HG02759 (cell line): ENCODE results near the gene LACRT.
"Not testable (repeated sequence)": the region's sequence is repeated elsewhere in the genome, so short reads cannot be mapped to it uniquely, and the experiment has no call there.

Experiments
- ATAC-seq: cut with Tn5 transposase; IDR thresholded peaks from one replicate; pipeline ENCODE4 v1.9.1; 2021; ENCODE audit warnings: mild to moderate bottlenecking, moderate library complexity; ENCODE audit not compliant: unreplicated experiment

Gene LACRT

DNA sequence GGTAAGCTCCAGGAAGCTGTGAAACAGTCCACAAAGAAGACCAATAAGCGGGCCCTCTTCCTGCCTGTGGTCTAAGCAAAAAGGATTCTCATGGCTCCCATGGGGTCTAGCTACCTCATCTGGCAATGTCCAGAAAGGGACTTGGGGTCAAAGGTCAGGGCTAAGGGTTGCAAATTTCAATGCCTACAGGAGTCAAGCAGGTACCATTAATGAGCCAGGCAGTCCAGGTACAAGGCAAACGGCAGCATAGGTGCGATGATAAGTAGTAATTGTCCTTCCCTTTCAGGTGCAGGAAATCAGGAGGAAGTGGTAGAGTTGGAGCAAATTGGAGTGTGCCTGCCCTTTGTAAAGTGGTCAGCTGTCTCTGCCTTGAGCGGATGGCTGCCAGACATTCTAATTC lies 6.4 kb upstream of the LACRT start:
- no peak for ATAC-seq

DNA sequence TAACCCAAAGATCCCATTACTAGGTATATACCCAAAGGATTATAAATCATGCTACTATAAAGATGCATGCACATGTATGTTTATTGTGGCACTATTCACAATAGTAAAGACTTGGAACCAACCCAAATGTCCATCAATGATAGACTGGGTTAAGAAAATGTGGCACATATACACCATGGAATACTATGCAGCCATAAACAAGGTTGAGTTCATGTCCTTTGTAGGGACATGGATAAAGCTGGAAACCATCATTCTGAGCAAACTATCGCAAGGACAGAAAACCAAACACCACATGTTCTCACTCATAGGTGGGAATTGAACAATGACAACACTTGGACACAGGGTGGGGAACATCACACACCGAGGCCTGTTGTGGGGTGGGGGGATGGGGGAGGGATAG lies 4.4 kb upstream of the LACRT start:
- not testable (repeated sequence) for ATAC-seq

DNA sequence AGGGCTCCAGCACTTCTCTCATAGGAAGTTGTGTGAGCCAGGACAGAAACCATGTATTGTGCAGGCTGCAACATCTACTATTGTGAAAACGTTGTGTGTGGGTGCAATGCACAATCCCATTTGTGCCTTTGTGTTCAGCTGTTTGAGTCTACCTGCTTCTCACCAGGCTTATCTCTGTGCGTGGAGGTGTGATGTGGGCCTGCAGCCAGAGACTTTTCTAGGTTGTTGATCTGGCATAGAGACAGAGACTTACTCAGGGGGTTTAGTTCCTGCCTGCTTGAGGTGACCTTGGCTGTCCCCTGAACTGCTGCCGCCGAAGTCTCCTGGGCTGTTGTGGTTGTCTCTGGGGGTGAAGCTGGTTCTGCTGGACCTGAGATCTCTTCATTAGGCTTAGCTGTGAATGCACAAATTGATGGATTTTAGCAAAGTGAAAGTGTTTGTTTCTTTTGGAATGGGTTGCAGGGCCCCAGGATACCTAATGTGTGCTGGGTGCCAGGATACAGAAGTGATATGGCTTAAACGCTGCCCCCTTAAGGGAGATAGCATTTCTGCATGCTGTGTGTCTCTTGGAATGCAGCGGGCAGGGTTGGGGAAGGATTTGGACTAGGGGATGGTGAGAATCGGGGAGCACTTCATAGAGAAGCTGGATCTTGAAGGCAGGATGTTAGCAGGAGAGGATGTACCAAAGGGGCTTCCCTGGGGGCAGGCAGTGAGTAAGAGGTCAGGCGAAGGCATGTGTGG lies 2.5 kb downstream of the LACRT start:
- no peak for ATAC-seq

DNA sequence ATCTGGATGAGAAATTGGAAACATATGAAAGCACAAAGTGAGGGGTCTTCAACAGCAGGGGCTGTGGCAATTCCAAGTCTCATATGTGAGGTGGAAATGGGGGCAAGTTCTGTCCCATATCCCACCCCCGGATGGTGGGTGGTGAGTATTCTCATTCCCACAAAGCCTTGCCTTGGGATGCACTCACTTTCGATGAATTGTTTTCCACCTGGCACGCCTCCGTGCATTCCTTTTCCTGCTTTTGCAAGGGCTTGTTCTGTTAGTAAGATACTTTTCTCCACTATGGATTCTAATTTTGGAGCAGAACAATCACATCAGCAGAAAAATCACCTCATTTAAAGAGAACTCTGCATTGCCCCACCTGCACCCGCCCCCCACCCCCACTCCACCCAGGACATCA lies 3.1 kb downstream of the LACRT start:
- no peak for ATAC-seq

DNA sequence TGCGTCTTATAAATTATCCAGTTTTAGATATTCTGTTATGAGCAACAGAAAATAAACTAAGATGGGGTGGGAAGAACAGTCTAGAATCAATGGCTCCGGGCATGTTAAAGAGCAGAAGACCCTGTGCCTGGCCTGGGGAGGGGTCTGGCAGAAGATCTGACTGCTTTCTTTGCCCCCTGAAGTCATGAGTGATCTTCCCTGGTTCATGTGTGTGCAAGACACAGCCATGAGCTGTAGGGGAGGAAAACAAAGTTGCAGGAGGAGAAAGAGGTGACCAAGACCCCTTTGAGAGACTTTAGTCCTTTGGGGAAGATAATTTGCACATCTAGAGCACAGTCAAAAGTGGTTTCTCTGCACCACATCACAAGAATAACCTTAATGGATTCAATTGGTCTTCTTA lies 4.8 kb downstream of the LACRT start:
- no peak for ATAC-seq

DNA sequence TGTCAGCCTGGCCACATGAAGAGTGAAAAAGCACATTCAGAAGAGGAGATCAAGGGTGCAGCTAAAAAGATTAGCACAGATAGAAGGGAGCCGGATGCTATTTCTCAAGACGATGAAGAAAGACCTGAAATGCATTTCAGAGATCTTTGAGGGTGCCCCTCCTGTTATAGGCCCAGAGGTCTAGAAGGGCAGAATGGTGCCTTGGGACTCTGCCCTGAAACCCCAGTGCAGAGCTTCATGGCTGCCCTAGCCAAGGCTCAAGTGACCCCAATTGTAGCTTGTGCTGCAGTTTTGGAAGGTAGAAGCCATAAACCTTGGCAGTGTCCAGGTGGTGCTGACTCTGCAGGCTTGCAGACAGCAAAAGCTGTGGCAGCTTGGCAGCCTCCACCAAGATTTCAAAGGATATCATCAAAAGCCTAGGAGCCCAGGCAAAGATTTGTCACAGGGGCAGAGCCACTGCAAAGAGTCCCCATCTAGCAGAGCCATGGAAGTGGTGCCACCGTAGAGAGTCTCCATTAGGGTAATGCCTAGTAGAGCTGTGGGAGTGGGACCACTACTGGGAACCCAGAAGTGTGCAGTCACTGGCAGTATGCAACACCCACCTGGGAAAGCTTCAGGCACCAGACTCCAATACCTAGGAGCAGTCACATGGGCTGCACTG lies 6.4 kb downstream of the LACRT start:
- no peak for ATAC-seq

DNA sequence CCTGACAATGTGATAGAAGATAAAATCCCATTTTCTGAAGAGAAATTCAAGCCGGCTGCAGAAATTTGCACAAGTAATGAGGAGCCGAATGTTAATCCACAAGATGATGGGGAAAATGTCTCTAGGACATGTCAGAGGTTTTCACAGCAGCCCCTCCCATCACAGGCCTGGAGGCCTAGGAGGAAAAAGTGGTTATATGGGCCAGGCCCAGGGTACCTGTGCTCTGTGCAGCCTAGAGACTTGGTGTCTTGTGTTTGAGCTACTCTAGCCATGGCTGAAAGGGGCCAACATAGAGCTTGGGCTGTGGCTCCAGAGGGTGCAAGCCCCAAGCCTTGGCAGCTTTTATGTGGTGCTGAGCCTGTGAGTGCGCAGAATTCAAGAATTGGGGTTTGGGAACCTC lies 7.4 kb downstream of the LACRT start:
- no peak for ATAC-seq

DNA sequence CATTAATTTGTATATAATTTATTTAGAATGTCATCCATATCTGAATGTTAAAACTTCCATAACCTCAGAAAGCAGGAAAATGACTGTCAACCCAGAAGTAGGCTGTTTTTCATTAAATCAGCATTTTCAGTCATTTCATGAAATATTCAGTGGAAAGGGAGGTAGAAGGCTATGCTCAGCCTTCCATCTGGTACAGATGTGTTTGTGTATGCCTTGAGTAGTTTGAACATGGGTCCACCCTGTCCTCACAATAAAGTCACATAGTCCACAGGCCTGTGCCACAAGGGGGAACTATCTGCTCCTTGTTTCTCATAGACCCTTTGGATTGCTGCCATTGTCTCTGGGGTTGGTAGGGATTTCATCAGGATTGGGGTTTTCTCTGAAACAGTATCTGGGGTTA lies 9.1 kb downstream of the LACRT start:
- ATAC-seq, result no peak

DNA sequence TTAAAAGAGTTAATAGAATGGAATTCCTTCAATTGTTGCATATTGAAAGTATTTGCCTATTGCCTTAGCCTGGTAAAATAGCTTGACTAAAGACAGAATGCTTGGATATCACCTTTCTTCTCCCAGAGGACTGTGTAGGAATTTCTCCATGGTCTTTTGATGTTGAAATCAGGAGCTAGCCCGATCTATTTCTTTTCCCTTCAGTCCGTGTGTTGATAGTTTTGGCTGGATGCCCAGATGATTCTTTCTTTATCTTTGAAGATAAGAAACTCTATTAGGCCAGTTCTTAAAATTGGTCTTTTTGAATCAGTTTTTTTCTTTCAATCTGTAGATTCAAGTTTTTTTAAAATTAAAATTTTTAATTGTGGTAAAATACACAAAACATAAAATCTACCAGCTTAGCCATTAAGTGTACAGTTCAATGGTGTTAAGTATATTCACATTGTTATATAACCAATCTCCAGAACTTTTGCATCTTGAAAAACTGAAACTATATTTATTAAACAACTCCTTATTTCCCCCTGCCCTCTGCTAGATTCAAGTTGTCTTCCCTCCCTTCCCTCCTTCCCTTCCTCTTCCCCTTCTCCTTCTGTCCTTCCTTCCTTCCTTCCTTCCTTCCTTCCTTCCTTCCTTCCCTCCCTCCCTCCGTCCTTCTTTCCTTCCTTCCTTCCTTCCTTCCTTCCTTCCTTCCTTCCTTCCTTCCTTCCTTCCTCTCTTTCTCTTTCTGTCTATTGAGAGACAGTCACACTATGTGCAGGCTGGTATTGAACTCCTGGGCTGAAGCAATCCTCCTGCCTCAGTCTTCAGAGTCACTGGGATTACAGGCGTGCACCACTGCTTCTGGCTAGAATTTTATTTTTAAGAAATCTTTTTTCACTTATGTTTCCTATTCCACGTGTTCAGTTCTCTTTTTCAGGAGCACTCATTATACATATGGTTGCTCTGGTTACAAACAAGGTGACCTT lies 10.1 kb downstream of the LACRT start:
- ATAC-seq, result no peak

DNA sequence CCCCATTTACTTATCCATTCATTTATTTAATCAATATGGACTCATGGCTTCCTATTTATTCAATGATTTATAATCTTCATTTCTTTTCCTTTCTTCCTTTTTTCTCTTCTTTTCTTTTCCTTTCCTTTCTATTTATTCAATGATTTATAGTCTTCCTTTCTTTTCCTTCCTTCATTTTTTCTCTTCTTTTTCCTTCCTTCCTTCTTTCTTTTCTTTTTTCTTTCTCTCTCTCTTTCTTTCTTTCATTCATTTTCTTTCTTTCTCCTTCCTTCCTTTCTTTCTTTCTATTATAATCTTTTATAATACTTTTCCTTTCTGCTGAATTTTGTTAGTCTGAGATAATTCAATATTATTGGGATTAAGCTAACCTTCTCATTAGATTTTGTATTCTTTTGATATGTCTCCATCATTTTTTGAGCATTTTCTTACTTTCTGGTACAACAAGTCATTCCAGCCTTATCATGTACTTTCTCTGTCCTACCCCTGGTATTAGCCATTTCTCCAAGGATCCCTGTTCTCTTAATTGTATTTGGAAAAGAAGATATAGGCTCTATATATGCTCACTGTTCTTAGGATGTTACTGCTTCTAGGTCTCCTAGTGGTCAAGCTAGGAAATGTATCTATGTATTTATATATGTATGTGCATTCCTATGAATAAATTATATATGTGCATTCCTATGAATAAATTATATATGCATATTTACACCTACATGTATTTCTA lies 12.1 kb downstream of the LACRT start:
- ATAC-seq, result no peak

DNA sequence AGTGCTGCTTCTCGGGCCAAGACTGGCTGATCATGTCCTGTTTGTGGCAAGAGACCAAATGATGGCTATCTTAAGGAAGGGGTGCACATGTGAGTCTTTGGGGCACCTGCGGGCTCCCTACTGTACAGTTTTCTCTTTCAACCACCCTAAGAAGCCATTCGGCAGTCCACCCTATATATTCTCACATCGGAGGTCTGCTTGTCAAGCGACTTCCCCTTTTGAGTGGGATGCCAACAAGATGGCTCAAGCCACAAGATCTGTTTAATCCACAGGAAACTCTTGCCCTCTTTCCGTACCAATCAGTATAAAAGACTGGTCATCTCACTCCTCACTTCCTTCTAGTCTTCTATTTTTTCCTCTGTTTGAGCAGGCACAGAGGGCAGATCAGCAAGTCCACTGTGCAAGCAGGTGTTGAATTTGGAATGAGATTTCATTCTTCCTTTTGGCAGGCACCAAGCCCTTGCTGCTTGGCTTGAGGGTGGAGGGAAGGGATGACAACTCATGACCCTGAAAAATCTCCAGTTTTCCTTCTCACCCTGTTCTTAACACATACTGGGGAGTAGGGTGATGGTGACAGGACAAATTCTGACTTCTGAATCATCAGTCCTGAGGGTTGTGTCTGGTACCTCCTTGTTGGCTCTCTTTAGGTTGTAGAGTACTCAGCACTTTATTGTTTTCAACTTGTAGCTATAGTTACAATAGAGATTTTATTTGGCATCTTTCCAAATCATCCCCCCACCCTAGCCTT lies 17.6 kb downstream of the LACRT start:
- ATAC-seq, result no peak

DNA sequence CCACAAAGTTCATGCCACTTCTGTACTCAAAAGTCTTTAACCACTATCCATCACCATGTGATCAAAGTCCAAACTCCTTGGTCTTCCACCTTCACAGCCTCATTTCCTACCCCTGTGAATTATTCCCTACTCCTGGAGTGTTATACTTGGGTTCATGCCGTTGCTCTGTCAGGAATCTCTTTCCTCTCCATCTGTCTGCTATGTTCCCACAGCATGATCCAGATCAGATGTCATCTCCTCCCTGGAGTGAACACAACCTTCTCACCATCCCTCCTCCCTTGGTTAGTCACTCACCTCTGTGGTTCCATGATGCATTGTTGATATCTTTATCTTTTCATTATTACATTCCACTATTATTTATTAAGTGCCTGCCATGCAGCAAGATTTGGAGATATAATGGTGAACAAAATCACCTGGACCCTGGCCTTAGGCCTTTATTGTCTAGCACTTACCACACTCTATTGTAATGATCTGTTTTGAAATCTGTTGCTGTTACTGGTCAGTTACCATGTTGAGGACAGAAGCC lies 22.4 kb downstream of the LACRT start:
- no peak for ATAC-seq

DNA sequence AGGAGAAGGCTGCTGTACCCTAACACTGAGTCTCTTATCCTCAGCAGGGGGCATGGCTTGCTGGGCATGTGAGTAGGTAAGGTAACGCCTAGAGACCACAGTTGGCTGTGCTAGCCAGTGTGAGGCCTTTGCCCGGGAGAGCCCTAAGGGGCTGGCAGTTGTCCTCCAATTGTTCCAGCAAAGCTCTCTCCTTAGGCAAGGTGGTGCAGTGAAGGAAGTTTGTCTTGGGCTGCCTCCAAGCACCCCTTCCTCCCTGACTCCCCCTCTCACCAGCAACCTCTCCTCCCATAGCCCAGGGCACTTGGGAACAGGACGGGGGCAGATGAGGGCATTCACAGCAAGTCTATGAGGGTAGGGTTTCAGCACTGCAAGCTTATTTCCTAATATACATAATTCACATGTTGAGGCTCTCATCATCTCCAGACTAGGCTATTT lies 23.0 kb downstream of the LACRT start:
- ATAC-seq, result no peak

DNA sequence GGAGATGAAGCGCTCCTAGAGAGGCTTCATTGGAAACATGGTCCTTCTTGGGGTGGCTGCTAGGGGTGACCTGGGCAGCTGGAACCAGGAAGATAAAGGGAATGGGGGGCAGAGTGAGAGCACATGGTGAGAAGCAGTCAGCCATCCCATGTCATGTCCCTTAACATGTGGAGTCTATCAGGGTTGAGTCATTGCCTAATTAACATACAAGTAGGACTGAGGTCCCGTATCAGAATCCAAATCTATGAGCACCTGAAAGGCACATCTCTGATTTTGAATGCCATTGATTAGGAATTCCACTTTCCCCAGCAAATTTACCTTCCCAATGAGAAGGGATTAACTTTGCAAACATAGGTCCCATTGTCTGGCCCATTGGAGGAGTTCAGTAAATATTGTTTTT lies 25.9 kb downstream of the LACRT start:
- ATAC-seq, result no peak

DNA sequence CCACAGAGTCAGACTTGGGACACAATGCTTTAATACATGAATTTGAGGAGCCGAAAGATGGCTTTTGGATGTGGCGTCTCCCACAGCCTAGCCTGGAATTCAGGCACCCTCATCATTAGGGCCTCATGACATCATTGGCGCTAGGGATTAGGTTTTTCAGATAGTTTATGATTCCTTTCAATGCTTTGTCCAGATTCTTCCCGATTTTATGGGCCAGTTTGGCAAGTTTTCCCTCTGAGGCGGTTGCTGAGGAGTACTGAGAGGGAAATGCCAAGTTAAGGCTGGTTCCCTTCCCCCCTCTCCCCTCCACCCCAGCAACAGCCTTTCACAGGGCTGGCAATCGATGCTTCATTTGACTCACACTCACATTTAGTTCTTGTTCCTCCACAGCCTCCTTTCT lies 26.5 kb downstream of the LACRT start:
- no peak for ATAC-seq

DNA sequence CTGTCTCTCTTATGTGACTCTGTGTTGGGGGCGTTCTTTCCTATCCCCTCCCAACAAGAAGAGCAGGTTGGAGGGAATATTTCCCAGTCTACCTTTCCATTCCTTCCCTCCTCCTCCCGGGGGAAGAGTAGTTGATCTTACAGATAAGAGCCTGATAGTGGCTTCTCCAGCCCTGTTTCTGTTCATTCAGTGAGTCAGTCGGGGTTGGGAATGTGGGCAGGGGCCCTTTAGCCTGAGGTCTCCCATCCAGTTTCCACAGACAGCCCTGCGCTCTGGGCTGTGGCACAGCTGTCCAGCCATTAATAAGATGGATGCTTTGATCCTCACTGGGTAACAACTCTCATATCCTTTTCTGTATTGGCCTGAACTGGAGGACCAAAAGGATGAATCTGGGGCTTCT lies 28.1 kb downstream of the LACRT start:
- no peak for ATAC-seq

DNA sequence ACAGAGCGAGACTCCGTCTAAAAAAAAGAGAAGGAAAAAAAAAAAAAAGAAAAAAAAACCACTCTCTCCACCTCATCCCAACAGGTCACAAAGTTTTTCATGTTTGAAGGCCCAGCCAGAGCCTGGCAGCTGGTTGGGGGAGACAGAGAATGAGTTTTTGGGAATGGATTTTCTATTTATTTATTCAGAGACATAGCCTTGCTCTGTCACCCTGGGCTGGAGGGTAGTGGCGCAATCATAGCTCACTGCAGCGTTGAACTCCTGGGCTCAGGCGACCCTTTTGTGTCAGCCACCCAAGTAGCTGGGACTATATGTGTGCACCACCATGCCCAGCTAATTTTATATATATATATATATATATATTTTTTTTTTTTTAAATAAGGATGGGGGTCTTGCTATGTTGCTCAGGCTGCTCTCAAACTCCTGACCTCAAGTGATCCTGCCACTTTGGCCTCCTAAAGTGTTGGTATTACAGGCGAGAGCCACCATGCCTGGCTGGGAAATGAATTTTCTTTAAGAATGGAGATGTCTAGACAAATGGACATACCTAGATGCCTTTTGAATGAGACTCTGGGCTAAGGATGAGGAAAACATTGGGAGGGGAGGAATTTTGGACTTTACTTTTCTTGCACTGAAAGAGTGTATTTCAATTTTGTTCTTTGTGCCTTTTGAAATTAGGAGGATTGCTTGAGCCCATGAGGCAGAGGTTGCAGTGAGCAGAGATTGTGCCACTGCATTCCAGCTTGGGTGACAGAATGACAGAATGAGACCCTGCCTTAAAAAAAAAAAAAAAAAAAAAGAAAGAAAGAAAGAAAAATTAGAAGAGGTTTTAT lies 29.3 kb downstream of the LACRT start:
- no peak for ATAC-seq

DNA sequence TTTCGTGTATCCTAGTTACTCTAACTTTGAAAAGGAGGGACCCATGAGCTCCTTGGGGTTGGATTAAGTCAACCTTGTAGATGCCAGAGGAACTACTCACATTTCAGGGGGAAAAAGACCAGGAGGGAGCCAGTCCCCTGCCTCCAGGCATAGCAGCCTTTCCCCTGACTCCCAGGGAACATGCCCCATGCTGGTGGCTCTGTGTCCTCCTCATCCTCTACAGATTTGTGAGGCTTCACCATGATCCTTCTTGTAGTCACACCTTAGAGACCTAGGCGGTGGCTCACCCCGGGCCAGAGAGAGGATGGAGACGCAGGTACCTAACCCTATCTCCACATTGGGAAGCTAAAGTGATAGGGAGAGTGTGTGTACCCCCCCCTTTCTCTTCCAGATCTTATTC lies 30.3 kb downstream of the LACRT start:
- ATAC-seq, result no peak

DNA sequence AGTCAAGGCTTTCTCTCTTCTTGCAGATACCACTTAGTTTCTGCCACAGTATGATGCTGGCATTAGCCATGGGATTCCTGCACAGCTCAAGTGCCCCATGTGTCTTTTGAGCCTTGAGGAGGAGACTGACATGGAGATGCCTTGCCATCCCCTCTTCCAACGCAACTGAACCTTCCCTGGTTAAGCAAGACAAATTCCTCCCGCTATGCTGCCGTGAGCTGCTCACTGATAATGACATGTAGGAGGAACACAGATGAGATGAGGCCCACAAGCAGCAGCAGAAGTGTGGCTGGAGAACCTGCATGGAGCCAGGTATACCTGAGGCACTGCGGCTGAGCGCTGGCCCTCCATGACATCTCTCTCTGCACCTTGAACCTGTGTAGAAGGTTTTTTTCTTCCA lies 30.8 kb downstream of the LACRT start:
- ATAC-seq, result no peak
